HS-5 (cell line): ENCODE results near the gene CHURC1.

Source experiments
- DNase-seq: peaks from one replicate; pipeline ENCODE4 v3.0.0-alpha.2; 2012; ENCODE audit warnings: low read depth

The CHURC1 gene

GRCh38 chr14:64914237-64915028, at the start of gene CHURC1:
Gene CHURC1 (plus strand): TSS chr14:64914455. CDS start chr14:64914496, 41 bp downstream.
- DNase-seq, result peak; percentile 95

DNA sequence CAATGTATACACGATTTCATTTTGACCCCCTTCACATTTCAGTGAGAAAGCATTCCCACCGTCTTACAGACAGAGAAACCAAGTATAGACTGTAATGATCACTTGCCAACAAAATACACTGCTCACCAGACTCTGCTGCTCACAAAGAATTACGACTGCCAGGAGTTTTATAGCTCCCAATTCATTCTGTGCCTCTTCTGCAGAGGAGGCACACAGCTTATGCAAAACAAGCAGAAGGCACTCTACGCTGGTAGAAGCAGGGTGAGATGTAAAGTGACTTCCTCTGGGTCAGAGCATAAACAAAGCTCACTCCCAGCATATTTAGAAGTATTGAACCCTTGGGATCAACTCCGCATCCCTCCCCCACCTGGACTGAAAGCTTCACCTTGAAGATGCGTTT, 49.1 kb upstream of the CHURC1 start:
- no peak for DNase-seq

DNA sequence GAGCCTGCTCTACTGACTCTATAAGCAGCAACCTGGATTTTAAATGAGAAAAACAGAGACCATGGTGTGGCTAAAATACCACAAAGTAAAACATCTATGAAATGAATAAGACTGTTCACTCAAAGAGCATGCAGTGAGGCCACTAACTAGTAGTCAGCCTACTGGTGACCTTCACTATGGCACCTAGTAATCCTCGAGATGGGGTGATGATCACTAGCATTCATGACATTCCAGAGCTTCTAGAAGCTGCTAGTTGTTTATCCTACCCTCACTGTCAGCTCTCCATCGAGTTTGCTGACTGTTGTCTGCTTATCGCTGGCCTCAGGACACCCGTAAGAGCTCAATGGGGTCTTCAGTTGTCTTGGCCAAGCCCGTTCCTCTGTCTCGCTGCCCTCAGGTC, 48.3 kb upstream of the CHURC1 start:
- no peak for DNase-seq

DNA sequence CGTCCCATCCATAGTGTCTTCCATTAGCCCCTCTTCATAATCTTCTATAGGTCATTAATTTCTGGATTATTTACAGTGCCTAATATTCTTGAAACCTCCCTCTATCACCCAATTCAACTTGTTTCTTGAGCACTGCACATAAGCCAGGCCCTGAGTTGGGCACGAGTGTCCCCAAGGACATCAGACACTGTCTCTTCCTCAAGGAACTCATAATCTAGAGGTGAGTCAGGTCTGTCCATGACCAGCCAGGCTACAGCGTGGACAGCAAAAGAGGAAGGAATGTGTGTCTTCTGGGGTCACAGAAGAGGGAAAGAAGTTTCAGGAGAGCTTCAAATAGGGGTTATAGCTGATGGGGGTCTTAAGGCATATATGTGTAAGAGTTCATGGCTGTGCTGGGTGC, 47.1 kb upstream of the CHURC1 start:
- no peak for DNase-seq

- no peak for DNase-seq
These were observed 45.9 kb upstream of the CHURC1 start for GRCh38 chr14:64868379-64868778.

DNA sequence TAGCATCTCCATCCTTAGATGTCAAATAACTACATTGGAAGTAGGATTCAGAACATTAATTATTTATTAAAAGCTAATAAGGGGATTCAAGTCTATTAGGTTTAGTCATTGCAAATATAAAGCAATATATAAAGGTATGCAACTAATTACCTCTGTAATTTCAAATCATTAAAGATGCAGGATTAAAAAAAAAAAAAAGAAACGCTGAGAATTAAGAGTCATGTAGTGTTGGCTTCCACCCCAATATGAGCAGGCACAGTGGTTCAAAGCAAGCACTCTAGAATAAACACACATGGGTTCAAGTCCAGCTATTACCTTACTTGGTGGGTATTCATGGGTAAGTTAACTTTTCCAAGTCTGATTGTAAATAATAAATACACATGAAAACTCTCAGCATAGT, 45.4 kb upstream of the CHURC1 start:
- DNase-seq, result no peak

DNA sequence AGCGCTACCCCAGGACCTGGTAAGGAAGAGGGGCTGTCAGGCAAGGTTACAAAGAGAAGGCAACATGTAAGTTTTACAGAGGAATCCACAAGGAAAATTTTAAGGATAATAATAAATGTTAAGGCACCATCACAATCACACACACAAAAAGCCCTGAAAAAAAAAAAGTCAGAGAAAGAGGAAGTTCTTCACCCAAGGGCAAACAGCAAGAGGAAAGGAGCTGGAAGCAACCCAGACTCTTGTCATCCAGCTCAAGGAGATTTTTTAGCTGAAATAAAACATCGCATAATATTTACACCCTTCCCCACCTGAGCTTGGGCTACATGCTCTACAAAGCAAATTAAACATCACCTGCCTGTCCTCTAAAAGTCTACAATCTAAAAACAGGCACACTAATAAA, 44.1 kb upstream of the CHURC1 start:
- DNase-seq, result no peak

DNA sequence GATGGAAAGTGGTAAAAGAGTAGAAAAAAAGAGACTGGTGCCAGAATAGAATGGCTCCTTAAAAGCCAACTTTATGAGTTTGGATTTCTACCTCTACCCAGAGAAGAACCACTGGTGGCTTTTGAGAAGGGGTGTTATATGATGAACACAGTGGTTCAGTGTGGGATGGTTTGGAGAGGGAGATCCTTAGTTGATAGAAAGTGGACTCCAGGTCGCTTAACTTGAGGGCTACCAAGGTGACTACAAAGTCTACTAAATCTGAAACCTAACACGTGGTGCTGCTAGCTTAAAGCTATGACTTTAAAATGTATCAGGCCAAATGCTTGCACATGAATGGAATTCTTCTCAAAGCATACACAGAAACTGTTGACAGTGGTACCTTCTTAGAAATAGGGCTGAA, 42.9 kb upstream of the CHURC1 start:
- DNase-seq, result no peak

GRCh38 chr14:64873506-64874219, 40.6 kb upstream of the CHURC1 start:
- no peak for DNase-seq

- no peak for DNase-seq
These were observed 38.9 kb upstream of the CHURC1 start for GRCh38 chr14:64875350-64875749.

DNA sequence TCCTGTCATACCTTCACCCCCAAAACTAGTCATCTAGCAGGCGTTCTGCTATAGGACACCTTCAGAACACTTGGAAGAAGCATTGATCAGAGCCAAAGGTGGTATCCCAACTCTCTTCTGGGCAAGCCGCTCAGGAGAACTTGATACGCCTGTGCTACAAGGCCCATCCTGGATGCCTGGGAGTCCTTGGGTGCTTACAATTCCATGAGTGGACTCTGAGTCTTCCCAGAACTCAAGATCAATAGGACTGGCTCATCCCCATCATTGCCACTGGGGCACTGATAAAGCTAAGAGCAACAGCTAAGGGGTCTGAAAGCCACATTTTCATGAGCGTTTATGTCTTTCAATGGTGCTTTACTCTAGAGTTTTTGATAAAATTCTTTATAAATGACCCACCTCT, 36.4 kb upstream of the CHURC1 start:
- DNase-seq, result no peak

DNA sequence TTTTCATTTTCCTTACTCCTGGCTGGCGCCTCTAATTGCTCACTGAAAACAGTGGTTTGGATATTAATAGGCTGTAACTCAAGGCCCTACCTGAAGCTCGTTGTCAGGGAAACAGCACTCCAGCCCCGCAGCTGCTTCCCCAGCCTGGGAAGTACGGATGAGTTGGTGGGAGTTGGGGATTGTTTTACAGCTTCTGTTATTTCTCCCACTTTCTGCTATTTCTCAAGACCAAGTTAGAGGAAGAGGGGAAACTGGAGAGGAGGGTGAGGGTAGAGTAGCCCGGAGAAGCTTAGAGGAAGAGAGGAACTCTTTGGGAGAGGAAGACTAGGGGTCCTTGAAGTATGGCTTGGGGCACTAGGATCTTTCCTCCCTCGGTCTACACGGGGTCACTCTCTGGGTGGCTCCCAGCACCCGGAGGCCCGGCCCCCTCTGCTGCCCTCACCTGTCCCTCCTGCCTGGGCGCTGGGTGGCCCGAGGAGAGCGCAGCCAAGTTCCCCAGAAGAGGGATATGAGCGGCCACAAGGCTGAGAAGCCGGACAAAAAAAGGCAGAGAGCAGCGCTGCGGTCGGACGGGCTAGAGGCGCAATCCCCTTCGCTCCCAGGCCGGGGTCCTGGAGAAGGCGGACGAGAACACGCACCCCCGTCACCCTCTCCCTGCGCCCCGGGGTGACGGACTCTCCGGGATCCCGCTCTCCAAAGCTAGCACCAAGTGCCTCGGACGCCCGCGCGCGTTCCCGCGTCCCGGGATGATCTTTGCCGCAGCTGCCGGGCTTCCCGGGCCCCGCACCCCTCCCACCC, 35.2 kb upstream of the CHURC1 start:
- DNase-seq, result no peak

- no peak for DNase-seq
These were observed 34.5 kb upstream of the CHURC1 start, which contains the start of gene SPTB for GRCh38 chr14:64879635-64880220. Gene SPTB (minus strand): TSS chr14:64879907. CDS start chr14:64823094, 56,813 bp downstream.

DNA sequence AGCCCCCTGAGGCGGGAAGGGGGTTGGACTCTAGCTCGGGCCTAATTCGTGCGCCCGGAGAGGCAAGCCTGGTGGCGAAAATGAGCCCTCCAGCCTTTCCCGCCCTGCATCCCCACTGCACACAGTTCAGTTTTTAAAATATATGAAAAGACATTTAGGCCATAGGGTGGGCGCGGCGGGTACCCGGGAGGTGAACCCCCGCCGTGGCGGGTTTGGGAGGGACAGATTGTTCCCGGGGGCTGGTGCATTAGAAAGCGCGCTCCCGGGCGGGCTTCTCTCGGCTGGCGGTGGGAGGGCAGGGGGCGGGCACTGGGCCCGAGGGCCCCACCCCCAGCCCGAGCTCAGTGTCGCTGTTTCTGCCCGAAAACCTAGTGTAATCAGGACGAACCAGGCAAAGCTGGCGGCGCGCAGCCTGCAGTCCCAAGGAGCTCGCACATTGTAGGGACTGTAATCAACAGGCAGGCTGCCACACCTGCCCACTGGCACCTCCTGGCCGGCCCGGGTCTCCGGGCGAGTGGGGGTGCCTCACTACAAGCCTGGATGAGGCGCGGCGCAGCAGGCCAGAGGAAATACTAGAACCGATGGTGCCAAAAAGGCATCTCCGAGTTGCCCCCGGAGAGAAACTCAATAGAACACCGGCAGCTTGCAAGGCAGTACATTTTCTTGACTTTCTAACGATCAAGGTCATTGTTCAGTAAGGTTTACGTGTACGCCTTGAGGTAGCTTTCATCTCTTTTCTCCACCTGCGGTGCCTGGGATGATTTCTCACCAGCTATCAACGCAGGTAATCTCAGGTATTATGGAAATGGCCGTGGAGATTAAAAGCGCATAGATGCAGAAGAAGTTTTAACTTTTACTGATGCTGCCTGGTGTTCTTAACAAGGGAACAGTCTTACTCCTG, 33.8 kb upstream of the CHURC1 start:
- no peak for DNase-seq

GRCh38 chr14:64885559-64885958, 28.7 kb upstream of the CHURC1 start:
- DNase-seq, result no peak

- no peak for DNase-seq
These were observed 24.9 kb upstream of the CHURC1 start for GRCh38 chr14:64889352-64889751.

GRCh38 chr14:64891173-64891838, 22.9 kb upstream of the CHURC1 start:
- DNase-seq, result no peak

GRCh38 chr14:64891839-64892375, 22.3 kb upstream of the CHURC1 start:
- peak; percentile 16 for DNase-seq

DNA sequence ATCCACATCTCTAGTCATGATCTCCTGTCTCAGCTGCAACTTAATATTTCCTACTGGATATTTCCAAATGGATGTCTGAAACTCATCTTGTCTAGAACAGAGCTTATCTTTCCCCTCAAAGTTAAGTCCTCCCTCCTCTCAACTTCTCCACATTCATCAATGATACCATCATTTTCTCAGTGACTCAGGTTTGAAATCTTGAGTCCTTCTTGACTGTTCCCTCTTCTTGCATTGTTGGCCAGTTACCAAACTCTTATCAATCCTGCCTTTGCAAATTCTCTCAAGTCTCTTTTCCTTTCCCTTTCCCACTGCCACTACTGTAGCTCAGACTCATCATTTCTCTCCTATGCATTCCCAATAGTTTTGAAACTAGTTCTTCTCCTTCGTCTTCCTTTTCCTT, 14.3 kb upstream of the CHURC1 start:
- DNase-seq, result no peak

DNA sequence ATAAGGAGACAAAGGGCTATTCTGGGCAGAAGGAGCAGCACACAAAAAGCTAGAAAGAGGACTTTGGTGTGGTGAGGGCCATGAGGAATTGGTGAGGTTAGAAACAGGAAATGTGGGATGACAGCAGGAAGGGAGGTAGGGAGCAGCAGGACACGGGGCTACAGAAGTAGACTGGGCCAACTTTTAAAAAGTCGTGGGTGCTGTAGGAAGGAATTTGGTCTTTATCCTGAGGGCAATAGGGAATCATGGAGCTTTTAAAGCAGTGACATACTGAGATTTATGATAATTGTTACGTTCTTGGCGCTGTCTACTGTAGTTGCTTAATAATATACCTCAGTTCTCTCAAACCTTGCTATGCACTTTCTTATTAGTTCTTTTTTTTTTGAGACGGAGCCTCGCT, 8.2 kb upstream of the CHURC1 start:
- no peak for DNase-seq
